Rectal smooth muscle tissue (tissue), 1 donor: ENCODE measurements around the gene SAMD3.
"Not testable (repeated sequence)": the region's sequence is repeated elsewhere in the genome, so short reads cannot be mapped to it uniquely, and the experiment has no call there.

Source experiments
- H3K27ac ChIP-seq: one replicate; pipeline ENCODE4 v1.7.0; 2013; ENCODE audit warnings: low read depth, low read length, inconsistent platforms
- H3K27me3 ChIP-seq: one replicate; pipeline ENCODE4 v1.7.0; 2013; ENCODE audit warnings: low read length; ENCODE audit not compliant: control insufficient read depth, insufficient read depth
- H3K36me3 ChIP-seq: one replicate; pipeline ENCODE4 v1.7.0; 2013; ENCODE audit warnings: low read length; ENCODE audit not compliant: control insufficient read depth, insufficient read depth
- H3K4me1 ChIP-seq: one replicate; pipeline ENCODE4 v1.7.0; 2013; ENCODE audit warnings: low read length; ENCODE audit not compliant: control insufficient read depth, insufficient read depth
- H3K4me3 ChIP-seq: one replicate; pipeline ENCODE4 v1.7.0; 2013; ENCODE audit warnings: low read length
- H3K9ac ChIP-seq: one replicate; pipeline ENCODE4 v1.7.0; 2013; ENCODE audit warnings: low read length

Gene SAMD3, protein sequence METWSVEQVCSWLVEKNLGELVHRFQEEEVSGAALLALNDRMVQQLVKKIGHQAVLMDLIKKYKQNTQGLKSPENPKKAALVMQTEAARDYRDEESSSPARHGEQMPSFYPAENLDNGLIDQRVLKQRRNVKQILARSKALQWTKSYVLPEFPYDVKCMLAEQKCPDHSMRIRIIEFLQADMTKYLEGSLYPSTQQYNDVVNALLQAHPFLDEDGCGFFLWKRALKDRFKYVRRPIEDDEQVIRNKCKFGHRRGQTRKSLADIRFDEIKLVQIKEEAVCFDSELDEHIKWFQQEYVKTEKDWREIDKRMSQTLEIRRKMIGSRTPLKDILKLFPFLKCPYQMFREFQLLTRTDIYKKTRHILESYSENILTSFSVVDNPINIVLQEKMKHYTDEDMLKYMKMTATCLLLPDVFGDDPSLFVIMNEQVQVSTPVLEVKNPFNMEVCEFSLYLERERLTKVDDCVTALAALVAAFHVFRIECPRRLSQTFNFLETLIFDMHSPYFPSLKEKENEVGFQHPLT

DNA sequence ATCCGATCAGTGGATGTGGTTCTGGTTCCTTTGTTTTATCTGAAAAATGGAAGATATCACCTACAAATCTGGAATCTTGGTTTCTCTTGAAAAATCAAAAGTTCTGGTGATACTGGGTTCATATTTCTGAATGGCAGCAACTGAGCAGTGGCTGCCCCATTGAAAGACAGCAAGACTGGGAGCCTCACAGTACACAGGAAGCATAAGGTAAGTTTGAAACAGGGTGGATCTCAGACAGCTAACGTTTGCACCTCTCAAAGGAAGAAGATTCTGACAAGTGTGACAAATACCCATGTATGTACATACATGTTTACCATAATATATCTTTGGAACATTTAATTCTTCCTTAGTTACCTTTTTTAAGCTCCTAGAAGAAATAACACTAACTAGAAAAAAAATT, at the start of gene SAMD3:
SAMD3 (minus strand) TSS at position 177 of the 400 bp plus-strand sequence. CDS start 7,678 bp downstream, outside the sequence.
- H3K27me3 ChIP-seq, result no peaks in the 10 kb centered on the region
- H3K36me3 ChIP-seq, result no peaks in the 10 kb centered on the region
- no peak within 1 kb of the TSS for H3K27ac ChIP-seq
- H3K4me1 ChIP-seq, result no peaks in the 10 kb centered on the region
- no peak within 1 kb of the TSS for H3K4me3 ChIP-seq
- no peak within 1 kb of the TSS for H3K9ac ChIP-seq

DNA sequence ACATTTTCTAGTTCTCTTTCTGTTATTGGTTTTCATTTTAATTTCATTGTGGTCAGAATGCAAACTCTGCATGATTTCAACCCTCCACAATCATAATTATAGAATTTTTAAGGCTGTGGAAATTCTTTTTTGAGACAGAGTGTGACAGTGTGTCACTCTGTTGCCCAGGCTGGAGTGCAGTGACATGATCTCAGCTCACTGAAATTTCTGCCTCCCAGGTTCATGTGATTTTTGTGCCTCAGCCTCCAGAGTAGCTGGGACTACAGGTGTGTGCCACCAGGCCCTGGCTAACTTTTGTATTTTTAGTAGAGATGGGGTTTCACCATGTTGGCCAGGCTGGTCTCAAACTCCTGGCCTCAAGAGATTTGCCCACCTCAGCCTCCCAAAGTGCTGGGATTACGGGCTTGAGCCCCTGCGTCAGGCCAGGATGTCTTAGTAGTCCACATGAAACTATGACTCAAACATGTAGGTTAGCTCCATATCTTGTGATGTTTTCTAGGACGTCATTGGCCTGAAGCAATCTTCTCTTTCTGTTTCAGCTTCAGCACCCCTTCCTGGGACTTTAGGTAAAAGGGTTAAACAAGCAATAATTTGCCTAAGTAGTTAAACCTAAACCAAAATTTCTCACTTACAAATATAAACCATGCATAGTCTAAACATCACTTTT, 47.4 kb upstream of the SAMD3 start:
- H3K4me1 ChIP-seq, result no peaks in the 10 kb centered on the region
- H3K4me3 ChIP-seq, result no peak overlapping the region
- H3K36me3 ChIP-seq, result no peaks in the 10 kb centered on the region
- no peaks in the 10 kb centered on the region for H3K27me3 ChIP-seq
- no peak overlapping the region for H3K9ac ChIP-seq
- no peak overlapping the region for H3K27ac ChIP-seq

DNA sequence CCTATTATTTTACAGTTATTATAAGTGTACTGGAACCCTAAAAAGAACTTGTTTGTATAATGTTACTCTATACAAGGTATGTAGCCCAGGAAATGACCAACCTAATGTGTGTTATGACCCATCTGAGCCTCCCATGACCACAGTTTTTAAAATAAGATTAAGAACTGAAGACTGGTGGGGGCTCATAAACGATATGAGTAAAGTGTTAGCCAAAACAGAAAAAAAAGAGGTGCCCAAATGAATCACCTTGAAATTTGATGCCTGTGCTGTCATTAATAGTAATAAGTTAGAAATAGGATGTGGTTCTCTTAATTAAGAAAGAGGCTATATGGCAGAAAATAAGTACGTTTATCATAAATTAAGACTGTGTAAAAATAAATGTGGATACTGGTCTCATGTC, 42.8 kb upstream of the SAMD3 start:
- not testable (repeated sequence) for H3K4me3 ChIP-seq, H3K9ac ChIP-seq, H3K4me1 ChIP-seq, H3K36me3 ChIP-seq, H3K27me3 ChIP-seq, H3K27ac ChIP-seq

DNA sequence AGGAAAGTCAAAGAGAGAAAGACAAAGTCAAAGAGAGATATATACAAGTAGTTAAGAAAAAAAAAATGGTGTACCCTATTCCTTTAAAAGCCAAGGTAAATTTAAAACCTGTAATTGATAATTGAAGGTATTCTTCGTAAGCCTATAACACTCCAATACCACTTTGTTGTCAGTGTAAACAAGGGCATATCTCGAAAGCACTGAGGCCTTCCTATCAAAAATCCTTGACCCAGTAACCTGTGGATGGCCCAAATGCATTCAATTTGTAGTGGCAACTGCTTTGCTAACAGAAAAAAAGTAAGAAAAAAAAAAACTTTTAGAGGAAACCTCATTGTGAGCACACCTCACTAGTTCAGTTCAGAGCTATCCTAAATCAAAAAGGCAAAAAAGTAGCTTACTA, 39.3 kb upstream of the SAMD3 start:
- no peaks in the 10 kb centered on the region for H3K36me3 ChIP-seq
- no peak overlapping the region for H3K4me3 ChIP-seq
- H3K27ac ChIP-seq, result no peak overlapping the region
- H3K27me3 ChIP-seq, result no peaks in the 10 kb centered on the region
- no peak overlapping the region for H3K9ac ChIP-seq
- H3K4me1 ChIP-seq, result no peaks in the 10 kb centered on the region

DNA sequence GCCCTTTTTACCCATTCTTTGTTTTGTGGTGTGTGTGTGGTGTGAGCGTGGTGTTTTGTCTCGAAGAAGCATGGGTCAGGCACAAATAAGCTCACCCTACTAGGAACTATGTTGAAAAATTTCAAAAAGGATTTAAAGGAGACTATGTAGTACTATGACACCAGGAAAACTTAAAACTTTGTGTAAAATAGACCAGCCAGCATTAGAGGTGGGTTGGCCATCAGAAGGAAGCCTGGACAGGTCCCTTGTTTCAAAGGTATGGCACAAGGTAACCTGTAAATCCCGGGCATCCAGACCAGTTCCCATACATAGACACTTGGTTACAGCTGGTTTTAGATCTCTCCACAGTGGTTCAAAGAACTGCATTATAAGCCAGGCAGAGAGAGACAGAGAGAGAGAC, 38.8 kb upstream of the SAMD3 start:
- not testable (repeated sequence) for H3K4me3 ChIP-seq, H3K9ac ChIP-seq, H3K27me3 ChIP-seq, H3K36me3 ChIP-seq, H3K4me1 ChIP-seq, H3K27ac ChIP-seq

DNA sequence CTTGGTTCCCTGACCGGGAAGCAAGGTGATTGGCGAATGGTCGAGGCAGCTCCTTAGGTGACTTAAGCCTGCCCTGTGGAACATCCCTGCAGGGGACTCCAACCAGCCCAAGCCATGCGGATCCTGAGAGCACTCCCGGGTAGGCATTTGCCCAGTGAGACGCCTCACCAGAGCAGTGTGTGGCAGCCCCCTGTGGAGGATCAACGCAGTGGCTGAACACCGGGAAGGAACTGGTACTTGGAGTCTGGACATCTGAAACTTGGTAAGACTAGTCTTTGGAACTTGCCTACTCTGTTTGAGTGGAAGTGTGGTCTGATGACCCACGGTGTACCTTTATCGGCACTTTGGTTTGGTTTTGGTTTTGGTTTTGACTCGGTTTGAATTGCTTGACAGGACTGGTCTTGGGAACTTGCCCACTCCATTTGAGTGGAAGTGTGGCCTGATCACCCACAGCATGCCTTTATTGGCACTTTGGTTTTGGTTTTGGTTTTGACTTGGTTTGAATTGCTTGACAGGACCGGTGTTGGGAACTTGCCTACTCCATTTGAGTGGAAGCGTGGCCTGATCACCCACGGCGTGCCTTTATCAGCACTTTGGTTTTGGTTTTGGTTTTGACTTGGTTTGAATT, 38.0 kb upstream of the SAMD3 start:
- not testable (repeated sequence) for H3K4me3 ChIP-seq

DNA sequence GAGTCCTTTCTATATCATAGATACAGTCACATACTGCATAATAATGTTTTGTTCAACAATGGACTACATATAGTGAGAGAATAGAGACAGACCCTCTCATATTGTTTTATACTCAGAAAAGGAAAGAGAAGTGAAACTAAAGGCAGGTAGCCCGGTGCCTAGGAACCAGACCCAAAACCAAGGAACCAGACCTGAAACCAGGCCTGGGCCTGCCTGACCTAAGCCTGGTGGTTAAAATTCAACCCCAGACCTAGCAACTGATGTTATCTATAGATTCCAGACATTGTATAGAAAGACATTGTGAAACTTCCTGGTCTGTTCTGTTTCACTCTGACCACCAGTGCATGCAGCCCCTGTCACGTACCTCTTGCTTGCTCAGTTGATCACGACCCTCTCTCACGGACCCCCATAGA, 37.3 kb upstream of the SAMD3 start:
- H3K27ac ChIP-seq, result not testable (repeated sequence)

More for the DNA sequence above, 38.0 kb upstream of the SAMD3 start:
- not testable (repeated sequence) for H3K27ac ChIP-seq, H3K36me3 ChIP-seq, H3K9ac ChIP-seq, H3K27me3 ChIP-seq, H3K4me1 ChIP-seq

DNA sequence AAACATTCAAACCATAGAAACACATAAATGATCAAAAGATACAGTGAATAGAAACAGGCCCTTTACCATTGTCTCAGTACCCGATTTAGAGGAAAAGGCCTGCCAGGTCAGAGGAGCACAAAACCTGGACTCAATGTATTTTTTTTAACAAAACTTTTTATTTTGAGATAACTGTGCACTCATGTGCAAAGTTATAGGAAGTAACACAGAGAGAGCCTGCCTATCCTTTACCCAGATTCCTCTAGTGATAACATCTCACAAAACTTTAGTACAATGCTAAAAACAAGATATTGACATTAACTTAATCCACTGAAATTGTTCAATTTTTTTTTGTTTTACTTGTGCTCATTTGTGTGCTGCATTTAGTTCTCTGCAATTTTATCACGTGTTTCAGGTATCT, 36.8 kb upstream of the SAMD3 start:
- no peaks in the 10 kb centered on the region for H3K36me3 ChIP-seq
- H3K4me3 ChIP-seq, result no peak overlapping the region
- H3K27me3 ChIP-seq, result no peaks in the 10 kb centered on the region
- H3K9ac ChIP-seq, result no peak overlapping the region
- H3K4me1 ChIP-seq, result no peaks in the 10 kb centered on the region
- no peak overlapping the region for H3K27ac ChIP-seq

More for the DNA sequence above, 37.3 kb upstream of the SAMD3 start:
- H3K27me3 ChIP-seq, H3K4me3 ChIP-seq, H3K4me1 ChIP-seq, H3K36me3 ChIP-seq, H3K9ac ChIP-seq: not testable (repeated sequence)

DNA sequence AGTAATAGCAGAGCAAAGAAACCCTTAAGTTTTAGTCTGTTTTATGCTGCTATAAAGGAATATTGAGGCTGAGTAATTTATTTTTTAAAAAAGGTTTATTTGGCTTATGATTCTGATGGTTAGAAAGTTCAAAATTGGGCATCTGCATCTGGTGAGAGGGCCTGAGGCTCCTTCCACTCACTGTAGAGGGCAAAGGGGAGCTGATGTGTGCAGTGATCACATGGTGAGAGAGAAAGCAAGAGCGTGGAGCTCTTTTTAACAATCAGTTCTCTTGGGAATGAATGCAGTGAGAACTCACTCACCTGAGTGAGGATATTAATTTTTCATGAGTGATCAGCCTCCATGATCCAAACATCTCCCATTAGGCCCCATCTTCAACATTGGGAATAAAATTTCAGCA, 36.4 kb upstream of the SAMD3 start:
- Histone ChIP-seq H3K27ac (no peak overlapping the region), H3K4me3 (no peak overlapping the region), H3K9ac (no peak overlapping the region), H3K27me3 (no peaks in the 10 kb centered on the region), H3K36me3 (no peaks in the 10 kb centered on the region), H3K4me1 (no peaks in the 10 kb centered on the region)

DNA sequence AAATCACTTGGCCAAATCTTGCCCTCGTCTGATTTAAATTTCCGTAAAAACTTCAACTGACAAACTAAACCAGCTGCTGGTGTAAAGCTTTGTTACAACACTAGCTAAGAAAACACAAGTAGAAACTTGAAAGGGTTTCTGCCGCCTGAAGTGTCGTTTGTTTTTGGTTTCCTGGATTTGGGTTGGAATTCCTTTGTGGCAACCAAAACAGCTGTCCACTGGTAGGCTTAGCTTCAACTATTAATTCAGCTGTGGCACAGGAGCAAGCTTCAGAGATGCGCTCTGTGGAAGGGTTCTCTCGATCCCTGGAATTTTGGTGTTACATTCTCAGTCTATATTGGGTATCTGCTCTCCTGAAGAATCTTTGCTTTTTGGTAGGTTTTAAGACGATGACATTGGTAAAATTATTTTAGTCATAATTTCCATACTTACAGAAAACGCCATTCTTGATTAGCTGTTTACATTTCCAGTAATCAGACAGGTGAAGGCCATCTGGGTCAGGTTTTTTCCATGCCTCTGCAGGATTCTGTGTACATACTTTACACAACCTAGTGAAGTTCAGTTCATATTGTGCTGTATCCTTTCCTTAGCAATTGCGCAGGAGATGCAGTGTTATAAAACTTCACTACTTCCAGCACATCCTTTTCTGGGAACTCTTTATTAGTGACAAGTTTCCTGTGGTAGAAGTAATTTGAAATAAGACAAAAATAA, 29.9 kb upstream of the SAMD3 start:
- no peak overlapping the region for H3K9ac ChIP-seq
- no peak overlapping the region for H3K4me3 ChIP-seq
- no peak overlapping the region for H3K27ac ChIP-seq
- no peaks in the 10 kb centered on the region for H3K4me1 ChIP-seq
- H3K27me3 ChIP-seq, result no peaks in the 10 kb centered on the region
- H3K36me3 ChIP-seq, result no peaks in the 10 kb centered on the region

DNA sequence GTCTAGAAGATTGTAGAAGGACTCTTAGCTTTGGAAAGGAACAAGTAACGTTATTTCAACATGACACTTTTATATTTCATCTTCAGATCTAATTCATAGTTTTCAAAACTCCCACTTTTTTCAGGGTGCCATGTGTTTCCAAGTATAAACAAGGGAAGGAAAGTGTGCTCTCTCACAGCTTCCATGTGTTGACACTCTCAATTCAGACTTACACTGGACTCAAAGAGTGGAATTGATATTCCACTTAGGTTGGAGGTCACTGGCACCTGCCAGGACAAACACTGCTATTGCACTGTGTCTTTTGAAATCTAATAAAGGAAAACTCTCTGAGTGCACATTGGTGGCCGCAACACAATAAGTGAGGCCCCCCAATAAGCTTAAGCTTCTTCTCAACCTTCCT, 22.5 kb upstream of the SAMD3 start:
- H3K27ac ChIP-seq, result no peak overlapping the region
- H3K9ac ChIP-seq, result no peak overlapping the region
- H3K4me3 ChIP-seq, result no peak overlapping the region
- no peaks in the 10 kb centered on the region for H3K36me3 ChIP-seq
- H3K4me1 ChIP-seq, result peaks cover 2% of the 10 kb centered on the region
- H3K27me3 ChIP-seq, result no peaks in the 10 kb centered on the region

DNA sequence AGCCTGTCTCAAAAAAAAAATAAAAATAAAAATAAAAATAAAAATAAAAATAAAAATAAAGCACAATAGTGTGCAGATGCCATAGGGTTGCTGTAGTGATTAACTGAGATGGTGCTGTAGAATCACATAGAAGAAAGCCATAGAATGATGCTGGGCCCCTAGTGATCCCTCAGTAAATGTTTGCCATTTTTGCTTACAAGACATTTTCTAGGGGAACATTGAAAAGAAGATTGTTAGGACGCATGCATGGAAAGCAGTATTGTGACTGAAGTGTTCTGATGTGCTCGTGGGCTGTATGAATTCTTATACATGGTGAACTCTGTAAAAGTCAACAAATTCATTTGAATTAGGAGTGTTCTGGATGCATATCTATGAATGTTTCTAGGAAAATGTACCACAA, 22.0 kb upstream of the SAMD3 start:
- Histone ChIP-seq H3K27ac (no peak overlapping the region), H3K27me3 (no peaks in the 10 kb centered on the region), H3K4me3 (no peak overlapping the region), H3K9ac (no peak overlapping the region), H3K36me3 (no peaks in the 10 kb centered on the region), H3K4me1 (peaks cover 7% of the 10 kb centered on the region)
